GM12878 (cell line): ENCODE measurements around the gene SPPL2B. TPM values are rescaled to one million over a fixed set of nuclear protein-coding genes. Genes with fewer than 3 reads are reported as not detected.

Experiments used
- ATAC-seq: fragments of 200-7000 bp; cut with Tn5 transposase; 3 replicates; pipeline ENCODE4 v1.9.1; 2020; ENCODE audit warnings: mild to moderate bottlenecking, moderate library complexity
- BruUV-seq: library from RNA; stranded (reverse); fragments of 400-500 nt; replicated peaks from 2 replicates; lab custom pipeline; 2021; lab: Mats Ljungman, UMichigan
- CTCF ChIA-PET: fragments of 300-600 bp; sonication (Branson Sonifier 250); formaldehyde crosslinking; extraction: SDS; loops from one replicate; lab custom pipeline; 2021; ENCODE audit warnings: inconsistent platforms; lab: Yijun Ruan, JAX
- POLR2A ChIA-PET: fragments of 350-600 bp; formaldehyde crosslinking; extraction: SDS; loops from one replicate; lab custom pipeline; 2021; ENCODE audit warnings: inconsistent platforms; lab: Charles Lee
- RAD21 ChIA-PET: fragments of 300-600 bp; sonication (Branson Sonifier 250); formaldehyde crosslinking; loops from one replicate; lab custom pipeline; 2023; ENCODE audit warnings: antibody characterized with exemption; ENCODE audit not compliant: unreplicated experiment; lab: Charles Lee
- SMC1A ChIA-PET: fragments of 300-600 bp; sonication (Branson Sonifier 250); formaldehyde crosslinking; loops from one replicate; lab custom pipeline; 2023; ENCODE audit not compliant: unreplicated experiment, uncharacterized antibody; lab: Charles Lee
- DNase-seq: peaks from one replicate; pipeline ENCODE4 v3.0.0-alpha.2; 2011; ENCODE audit warnings: low read depth, low spot score
- FAIRE-seq: peaks from 3 replicates; lab custom pipeline; 2011; peaks lifted over from hg19 to GRCh38; lab: Jason Lieb, UNC
- H2AFZ ChIP-seq: 2 replicates; pipeline ENCODE4 v1.6.0; 2011; ENCODE audit warnings: low read depth, low read length, control low read depth; ENCODE audit not compliant: control insufficient read depth
- H3K27ac ChIP-seq: 2 replicates; pipeline ENCODE4 v1.5.1; 2011; ENCODE audit warnings: control low read depth; ENCODE audit not compliant: control insufficient read depth, insufficient read depth
- H3K27me3 ChIP-seq, 2 experiments: replicated peaks in 1 of 2; 2 replicates each; pipeline versions ENCODE4 v1.6.0 to v1.6.1; 2011; ENCODE audit warnings: low read length in 1 of 2; ENCODE audit not compliant: control insufficient read depth in 2 of 2, insufficient read depth in 2 of 2
- H3K36me3 ChIP-seq, 2 experiments: 2 replicates each; pipeline ENCODE4 v1.5.1; 2011; ENCODE audit warnings: low read length in 1 of 2; ENCODE audit not compliant: control insufficient read depth in 2 of 2, insufficient read depth in 2 of 2
- H3K4me1 ChIP-seq: 2 replicates; pipeline ENCODE4 v1.6.1; 2011; ENCODE audit warnings: mild to moderate bottlenecking, low read length, moderate library complexity, mixed read lengths; ENCODE audit not compliant: control insufficient read depth, insufficient read depth
- H3K4me2 ChIP-seq: 2 replicates; pipeline ENCODE4 v1.6.0; 2011; ENCODE audit warnings: control low read depth; ENCODE audit not compliant: control insufficient read depth, insufficient read depth
- H3K4me3 ChIP-seq: fragments of 200-600 bp; sonication (generic); 2 replicates; pipeline ENCODE4 v1.5.1; 2016
- H3K79me2 ChIP-seq: 2 replicates; pipeline ENCODE4 v1.6.0; 2011; ENCODE audit warnings: low read length; ENCODE audit not compliant: control insufficient read depth, insufficient read depth
- H3K9ac ChIP-seq: 2 replicates; pipeline ENCODE4 v1.8.0; 2011; ENCODE audit warnings: low read length, control low read depth, mixed read lengths; ENCODE audit not compliant: control insufficient read depth, insufficient read depth
- H3K9me3 ChIP-seq: replicated peaks from 3 replicates; pipeline ENCODE4 v1.5.1; 2011; ENCODE audit warnings: mild to moderate bottlenecking, low read length; ENCODE audit not compliant: control insufficient read depth, insufficient read depth
- H4K20me1 ChIP-seq: 2 replicates; pipeline ENCODE4 v1.6.0; 2011; ENCODE audit not compliant: control insufficient read depth, insufficient read depth
- CREM ChIP-seq: IDR thresholded peaks from 2 replicates; pipeline ENCODE4 v1.6.1; 2014; ENCODE audit warnings: antibody characterized with exemption, low read depth
- HDGF ChIP-seq: fragments of 450-650 bp; IDR thresholded peaks from 2 replicates; pipeline ENCODE4 v1.6.1; 2016; ENCODE audit warnings: antibody characterized with exemption
- IRF4 ChIP-seq: IDR thresholded peaks from 2 replicates; pipeline ENCODE4 v1.6.1; 2011; ENCODE audit warnings: low read depth, low read length
- TARDBP ChIP-seq: IDR thresholded peaks from 2 replicates; pipeline ENCODE4 v1.6.1; 2016; ENCODE audit warnings: borderline replicate concordance
- TCF12 ChIP-seq: IDR thresholded peaks from 2 replicates; pipeline ENCODE4 v1.6.1; 2011; ENCODE audit warnings: low read depth, mild to moderate bottlenecking, low read length
- YY1 ChIP-seq: IDR thresholded peaks from 2 replicates; pipeline ENCODE4 v1.6.1; 2011; ENCODE audit warnings: low read depth, mild to moderate bottlenecking, low read length
- ZNF24 ChIP-seq: fragments of 450-650 bp; IDR thresholded peaks from 2 replicates; pipeline ENCODE4 v1.6.1; 2017; ENCODE audit warnings: antibody characterized with exemption, mild to moderate bottlenecking
- WGBS: methylation state at CpG from one replicate; pipeline ENCODE4 v1.1.6; 2016; ENCODE audit warnings: low lambda C conversion rate; ENCODE audit not compliant: insufficient replicate concordance, insufficient coverage; ENCODE audit errors: missing lambda C conversion rate; 5-methylcytosine and 5-hydroxymethylcytosine counted together
- in situ Hi-C: fragments of 300-500 bp; cut with MboI; formaldehyde crosslinking; loops from 9 replicates; pipeline ENCODE4 v1.14.3; 2018; ENCODE audit warnings: mixed read lengths
- intact Hi-C: fragments of 100-400 bp; cut with micrococcal nuclease; formaldehyde crosslinking; loops from one replicate; pipeline ENCODE4 v1.14.2; 2022; ENCODE audit not compliant: unreplicated experiment
- polyA plus RNA-seq, 11 experiments: library from polyadenylated mRNA; depleted of rRNA in 4 of 11; unstranded in 6 of 11; stranded (reverse) in 5 of 11; fragments of >200 nt; fragmentation: Nextera tagmentation in 4 of 11; fragmentation: Illumina TruSeq in 1 of 11; extraction: Ambion mirVana in 4 of 11; extraction: Trizol in 1 of 11; gene quantifications; 1 replicate in 1 of 11; 2 replicates in 10 of 11; pipeline versions ENCODE4 v1.2.1 to v1.2.3, GENCODE V29; 2011 to 2016; ENCODE audit warnings: inconsistent platforms in 2 of 11, missing spikeins in 2 of 11, low read depth in 1 of 11
- total RNA-seq, 4 experiments: library from RNA; depleted of rRNA in 3 of 4; stranded (reverse); fragments of >200 nt in 3 of 4; fragmentation: Illumina TruSeq in 1 of 4; extraction: Trizol in 1 of 4; gene quantifications; 2 replicates each; pipeline versions ENCODE4 v1.2.1 to v1.2.3, GENCODE V29; 2013 to 2021
- TF ChIP-seq, protein P1 (sequence below): fragments of 450-650 bp; IDR thresholded peaks from 2 replicates; pipeline ENCODE4 v1.6.1; 2017; ENCODE audit warnings: borderline replicate concordance

The SPPL2B gene
- total and polyA plus RNA-seq, 10 of the 15 experiments (the other 5 are each of a cell fraction or from before 2014, with no cell fraction given): 0.29 to 56.5 (median 18.3) TPM

GRCh38 chr19:2374808-2375207 is 46.3 kb downstream of the SPPL2B start:
- ChIA-PET POLR2A (interaction anchor here (0.7 kb wide), 1 partner anchor 43 kb away, joined by 4 read pairs; no protein-coding TSS in a partner anchor), RAD21 (no interaction called here), SMC1A (no interaction called here), CTCF (no interaction called here)
- Histone ChIP-seq H3K4me3 (no peak overlapping the region), H3K79me2 (no peaks in the 10 kb centered on the region), H3K27ac (no peak overlapping the region), H3K4me2 (no peak overlapping the region), H3K4me1 (no peaks in the 10 kb centered on the region), H3K36me3 (no peaks in the 10 kb centered on the region), H3K27me3 (no peaks in the 10 kb centered on the region), H3K9me3 (no peaks in the 10 kb centered on the region; the same call in 1 of the 3 replicates), H3K9ac (no peak overlapping the region), H2AFZ (no peak overlapping the region), H4K20me1 (no peaks in the 10 kb centered on the region)
- 79% methylated on average over 13 of the region's 13 CpGs for WGBS
- TF ChIP-seq IRF4 (no peak), CREM (no peak), HDGF (no peak), YY1 (no peak), ZNF24 (no peak), TARDBP (no peak), TCF12 (no peak)
- TF ChIP-seq, protein P1, sequence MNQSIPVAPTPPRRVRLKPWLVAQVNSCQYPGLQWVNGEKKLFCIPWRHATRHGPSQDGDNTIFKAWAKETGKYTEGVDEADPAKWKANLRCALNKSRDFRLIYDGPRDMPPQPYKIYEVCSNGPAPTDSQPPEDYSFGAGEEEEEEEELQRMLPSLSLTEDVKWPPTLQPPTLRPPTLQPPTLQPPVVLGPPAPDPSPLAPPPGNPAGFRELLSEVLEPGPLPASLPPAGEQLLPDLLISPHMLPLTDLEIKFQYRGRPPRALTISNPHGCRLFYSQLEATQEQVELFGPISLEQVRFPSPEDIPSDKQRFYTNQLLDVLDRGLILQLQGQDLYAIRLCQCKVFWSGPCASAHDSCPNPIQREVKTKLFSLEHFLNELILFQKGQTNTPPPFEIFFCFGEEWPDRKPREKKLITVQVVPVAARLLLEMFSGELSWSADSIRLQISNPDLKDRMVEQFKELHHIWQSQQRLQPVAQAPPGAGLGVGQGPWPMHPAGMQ: no peak
- intact Hi-C loops (no loop called here), in situ Hi-C loops (no loop called here)
- no peak for FAIRE-seq
- no peak for DNase-seq
- ATAC-seq: no peak
- BruUV-seq: no TSS peak
